Measurements from ENCODE around the gene MORC4. TPM values are rescaled to one million over a fixed set of nuclear protein-coding genes. Genes with fewer than 3 reads are reported as not detected.

Gene MORC4
- total RNA-seq: 15.4 and 20.8 TPM in 2 replicates

GRCh38 chrX:107000013-107000515, at the start of gene MORC4:
Gene MORC4 (minus strand): TSS chrX:107000212. CDS start chrX:106999969, 243 bp downstream.

DNA sequence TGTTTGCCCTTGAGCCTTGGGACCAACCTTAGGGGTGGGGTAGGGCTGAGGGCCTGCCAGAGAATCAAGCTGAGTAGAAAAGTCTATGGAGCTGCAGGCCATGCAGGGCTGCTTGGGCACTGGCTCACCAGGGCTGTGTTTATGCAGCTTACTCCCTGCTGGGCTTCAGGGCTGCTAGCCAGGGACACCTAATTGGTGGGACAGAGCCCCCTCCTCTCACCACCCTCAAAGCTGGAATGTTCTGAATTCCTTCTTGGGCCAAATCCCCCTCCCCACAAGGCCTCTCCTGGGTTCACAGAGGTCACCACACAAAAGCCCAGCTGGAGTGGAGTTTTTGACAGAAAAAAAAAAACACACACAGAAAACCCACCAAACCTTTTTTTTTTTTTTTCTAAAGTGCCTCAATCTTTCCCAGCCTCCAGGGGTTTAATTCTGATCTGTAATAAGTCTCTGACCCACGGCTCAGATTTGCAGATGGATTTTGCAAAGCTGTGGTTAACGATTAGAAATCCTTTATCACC, 80.0 kb downstream of the MORC4 start, which contains the start of gene CLDN2:
Gene CLDN2 (plus strand): TSS at position 471 of the 521 bp plus-strand sequence. CDS start 7,827 bp downstream, outside the sequence.

DNA sequence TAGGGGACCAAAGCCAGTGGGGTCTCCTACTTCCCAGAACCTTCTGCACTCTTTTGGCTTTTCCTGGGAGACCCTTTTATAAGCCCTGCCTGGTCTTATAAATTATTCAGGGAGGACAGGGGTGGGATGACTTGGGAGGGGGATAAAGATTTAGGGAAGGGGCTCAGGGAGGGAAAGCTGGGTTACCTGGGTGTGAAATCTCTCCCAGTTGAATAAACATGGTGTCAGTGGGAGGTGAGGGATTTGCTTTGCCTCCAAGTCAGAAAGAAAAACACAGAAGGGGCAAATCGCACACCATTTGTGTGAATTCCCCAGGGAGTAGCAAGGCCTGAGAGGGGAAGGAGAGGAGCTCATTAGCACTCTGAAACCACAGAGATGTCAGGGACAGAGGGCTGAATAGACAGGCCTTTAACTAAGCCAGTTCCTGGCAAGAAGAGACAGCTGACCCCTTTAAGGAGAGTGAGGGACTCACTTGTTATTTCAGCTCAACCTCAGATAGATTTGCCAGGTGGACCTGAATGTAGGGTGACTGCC, 96.7 kb downstream of the MORC4 start, which contains the start of gene RIPPLY1:
Gene RIPPLY1 (minus strand): TSS at position 51 of the 534 bp plus-strand sequence. CDS start 54 bp downstream, outside the sequence.

Other genes starting within 250 kb of the MORC4 start
- 7.9 and 8.8 TPM in 2 replicates for gene TBC1D8B, start 197.5 kb downstream of the MORC4 start, total RNA-seq
- not detected in 2 replicates for gene RIPPLY1, start 96.9 kb downstream of the MORC4 start, total RNA-seq
- under 0.01 TPM in 1 of 2 replicates, not detected in the other for gene CLDN2, start 79.8 kb downstream of the MORC4 start, total RNA-seq
- gene RBM41, start 118.6 kb upstream of the MORC4 start, total RNA-seq: 14.5 and 16.3 TPM in 2 replicates
- gene NUP62CL, start 206.2 kb upstream of the MORC4 start, total RNA-seq: 0.79 and 1.8 TPM in 2 replicates
- not detected in 2 replicates for gene DNAAF6, start 206.4 kb upstream of the MORC4 start, total RNA-seq